OCI-LY7 (cell line): ENCODE results near the gene SCN1A. TPM values are rescaled to one million over a fixed set of nuclear protein-coding genes. Genes with fewer than 3 reads are reported as not detected.

Experiments used
- BruUV-seq: library from RNA; stranded (reverse); fragments of 400-500 nt; replicated peaks from 2 replicates; lab custom pipeline; 2021; lab: Mats Ljungman, UMichigan
- CTCF ChIA-PET: fragments of 300-600 bp; sonication (Branson Sonifier 250); formaldehyde crosslinking; loops from one replicate; lab custom pipeline; 2022; ENCODE audit warnings: antibody characterized with exemption; ENCODE audit not compliant: unreplicated experiment; lab: Charles Lee
- POLR2A ChIA-PET: fragments of 300-600 bp; sonication (Branson Sonifier 250); formaldehyde crosslinking; loops from one replicate; lab custom pipeline; 2022; ENCODE audit warnings: antibody characterized with exemption; lab: Charles Lee
- DNase-seq: peaks from one replicate; pipeline ENCODE4 v3.0.0-alpha.2; 2015; ENCODE audit warnings: low spot score
- H2AFZ ChIP-seq: fragments of 200-600 bp; sonication (generic), shearing (Covaris generic); 2 replicates; pipeline ENCODE4 v1.6.1; 2014; ENCODE audit warnings: mild to moderate bottlenecking, antibody characterized with exemption, low read length, moderate library complexity
- H3K27ac ChIP-seq: fragments of 200-600 bp; sonication (generic); 2 replicates; pipeline ENCODE4 v1.5.1; 2014; ENCODE audit warnings: mixed run types, low read depth, mild to moderate bottlenecking, moderate library complexity, low read length, inconsistent platforms; ENCODE audit not compliant: poor library complexity, severe bottlenecking
- H3K36me3 ChIP-seq: fragments of 200-600 bp; sonication (generic); 2 replicates; pipeline ENCODE4 v1.6.1; 2014; ENCODE audit warnings: mild to moderate bottlenecking, antibody characterized with exemption, low read length, moderate library complexity, mixed read lengths; ENCODE audit not compliant: insufficient read depth
- H3K4me1 ChIP-seq: fragments of 200-600 bp; sonication (generic); 2 replicates; pipeline ENCODE4 v1.5.1; 2014; ENCODE audit warnings: mild to moderate bottlenecking, low read length; ENCODE audit not compliant: insufficient read depth, poor library complexity, severe bottlenecking
- H3K4me2 ChIP-seq: fragments of 200-600 bp; sonication (generic); 2 replicates; pipeline ENCODE4 v1.6.1; 2014; ENCODE audit warnings: mild to moderate bottlenecking, low read length
- H3K4me3 ChIP-seq: fragments of 200-600 bp; sonication (generic); 2 replicates; pipeline ENCODE4 v1.5.1; 2014; ENCODE audit warnings: mild to moderate bottlenecking, low read depth, low read length; ENCODE audit not compliant: poor library complexity, severe bottlenecking
- H3K79me2 ChIP-seq: fragments of 200-600 bp; sonication (generic); 2 replicates; pipeline ENCODE4 v1.6.1; 2016; ENCODE audit warnings: low read depth, mild to moderate bottlenecking, low read length, moderate library complexity, mixed read lengths; ENCODE audit not compliant: insufficient read depth
- H3K9me2 ChIP-seq: fragments of 200-600 bp; sonication (generic); 2 replicates; pipeline ENCODE4 v1.6.1; 2016; ENCODE audit warnings: mild to moderate bottlenecking, low read length, mixed read lengths; ENCODE audit not compliant: insufficient read depth
- H3K9me3 ChIP-seq: fragments of 200-600 bp; sonication (generic); 2 replicates; pipeline ENCODE4 v1.6.1; 2014; ENCODE audit warnings: mild to moderate bottlenecking, mixed run types, low read length, mixed read lengths
- H4K20me1 ChIP-seq: fragments of 200-600 bp; sonication (generic); 2 replicates; pipeline ENCODE4 v1.6.1; 2014; ENCODE audit warnings: mild to moderate bottlenecking, antibody characterized with exemption, low read length, moderate library complexity, mixed read lengths; ENCODE audit not compliant: insufficient read depth
- EZH2phosphoT487 ChIP-seq: fragments of 200-600 bp; sonication (generic); IDR thresholded peaks from 2 replicates; pipeline ENCODE4 v1.6.1; 2018; ENCODE audit warnings: low read depth, borderline replicate concordance, mild to moderate bottlenecking, mixed run types, antibody characterized with exemption, low read length, moderate library complexity, mixed read lengths
- intact Hi-C: fragments of 100-400 bp; cut with micrococcal nuclease; formaldehyde crosslinking; loops from one replicate; pipeline ENCODE4 v1.10.0; 2022; ENCODE audit not compliant: unreplicated experiment
- total RNA-seq, 2 experiments: library from RNA; depleted of rRNA in 1 of 2; stranded (reverse); fragments of >200 nt in 1 of 2; shearing (Covaris generic) in 1 of 2; gene quantifications; 2 replicates each; pipeline ENCODE4 v1.2.3, GENCODE V29; 2014 to 2022
- TF ChIP-seq, protein P1 (sequence below): fragments of 200-600 bp; sonication (generic); conservative IDR thresholded peaks from 2 replicates; pipeline ENCODE4 v1.5.1; 2014; ENCODE audit warnings: mild to moderate bottlenecking, antibody characterized with exemption, low read length, moderate library complexity, mixed read lengths

The SCN1A gene
- total RNA-seq, 2 experiments from 2014 or later: not detected

- POLR2A ChIA-PET: interaction anchor here (0.9 kb wide), 1 partner anchor 18 kb away, joined by 3 read pairs; no protein-coding TSS in a partner anchor
- intact Hi-C loops: no loop called here
- Histone ChIP-seq H3K4me1 (no peaks in the 10 kb centered on the region), H3K9me3 (no peaks in the 10 kb centered on the region), H4K20me1 (no peaks in the 10 kb centered on the region), H3K4me3 (no peak overlapping the region), H3K9me2 (no peaks in the 10 kb centered on the region), H2AFZ (no peak overlapping the region), H3K36me3 (no peaks in the 10 kb centered on the region), H3K4me2 (no peak overlapping the region), H3K79me2 (no peaks in the 10 kb centered on the region), H3K27ac (no peak overlapping the region)
- no peak for TF ChIP-seq EZH2phosphoT487
- TF ChIP-seq, protein P1, sequence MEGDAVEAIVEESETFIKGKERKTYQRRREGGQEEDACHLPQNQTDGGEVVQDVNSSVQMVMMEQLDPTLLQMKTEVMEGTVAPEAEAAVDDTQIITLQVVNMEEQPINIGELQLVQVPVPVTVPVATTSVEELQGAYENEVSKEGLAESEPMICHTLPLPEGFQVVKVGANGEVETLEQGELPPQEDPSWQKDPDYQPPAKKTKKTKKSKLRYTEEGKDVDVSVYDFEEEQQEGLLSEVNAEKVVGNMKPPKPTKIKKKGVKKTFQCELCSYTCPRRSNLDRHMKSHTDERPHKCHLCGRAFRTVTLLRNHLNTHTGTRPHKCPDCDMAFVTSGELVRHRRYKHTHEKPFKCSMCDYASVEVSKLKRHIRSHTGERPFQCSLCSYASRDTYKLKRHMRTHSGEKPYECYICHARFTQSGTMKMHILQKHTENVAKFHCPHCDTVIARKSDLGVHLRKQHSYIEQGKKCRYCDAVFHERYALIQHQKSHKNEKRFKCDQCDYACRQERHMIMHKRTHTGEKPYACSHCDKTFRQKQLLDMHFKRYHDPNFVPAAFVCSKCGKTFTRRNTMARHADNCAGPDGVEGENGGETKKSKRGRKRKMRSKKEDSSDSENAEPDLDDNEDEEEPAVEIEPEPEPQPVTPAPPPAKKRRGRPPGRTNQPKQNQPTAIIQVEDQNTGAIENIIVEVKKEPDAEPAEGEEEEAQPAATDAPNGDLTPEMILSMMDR: no peak
- BruUV-seq: no TSS peak
- DNase-seq: no peak
- CTCF ChIA-PET: no interaction called here
These were observed 46.6 kb downstream of the SCN1A start for GRCh38 chr2:166081131-166081632.

DNA sequence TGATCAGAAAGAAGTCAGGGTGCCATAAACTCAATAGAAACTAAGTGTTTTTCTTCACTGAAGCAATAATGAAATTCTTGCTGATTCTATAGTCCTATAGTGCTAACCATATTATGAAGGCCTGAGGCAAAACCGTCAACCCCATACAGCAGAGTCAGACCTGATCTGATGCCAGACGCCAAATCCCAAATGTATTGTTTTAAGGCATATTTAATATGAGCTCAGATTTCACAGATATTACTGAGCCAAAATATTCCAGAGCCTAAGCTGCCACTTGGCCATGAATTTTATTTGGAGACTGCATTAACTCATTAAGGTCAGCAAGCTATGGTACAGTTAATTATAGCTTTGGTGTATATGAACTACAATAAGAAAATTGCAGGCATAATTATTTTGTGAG is 53.4 kb downstream of the SCN1A start:
- no peak overlapping the region for H3K4me2 ChIP-seq
- ChIA-PET CTCF (no interaction called here), POLR2A (interaction anchor here (1.9 kb wide), 1 partner anchor 10 kb away, joined by 4 read pairs; no protein-coding TSS in a partner anchor)
- no peaks in the 10 kb centered on the region for H3K9me2 ChIP-seq
- H3K9me3 ChIP-seq: no peaks in the 10 kb centered on the region
- H4K20me1 ChIP-seq: no peaks in the 10 kb centered on the region
- BruUV-seq: no TSS peak
- H2AFZ ChIP-seq: no peak overlapping the region
- intact Hi-C loops: no loop called here
- TF ChIP-seq EZH2phosphoT487: no peak
- TF ChIP-seq, protein P1: no peak
- H3K4me3 ChIP-seq: no peak overlapping the region
- DNase-seq: no peak
- no peak overlapping the region for H3K27ac ChIP-seq
- no peaks in the 10 kb centered on the region for H3K4me1 ChIP-seq
- no peaks in the 10 kb centered on the region for H3K79me2 ChIP-seq
- no peaks in the 10 kb centered on the region for H3K36me3 ChIP-seq

GRCh38 chr2:166074011-166074410 is 53.8 kb downstream of the SCN1A start:
- H3K4me3 ChIP-seq: no peak overlapping the region
- H3K4me2 ChIP-seq: no peak overlapping the region
- no peak overlapping the region for H2AFZ ChIP-seq
- no peaks in the 10 kb centered on the region for H3K9me2 ChIP-seq
- no peak overlapping the region for H3K27ac ChIP-seq
- DNase-seq: no peak
- CTCF ChIA-PET: no interaction called here
- H3K79me2 ChIP-seq: no peaks in the 10 kb centered on the region
- H4K20me1 ChIP-seq: no peaks in the 10 kb centered on the region
- no TSS peak for BruUV-seq
- H3K36me3 ChIP-seq: no peaks in the 10 kb centered on the region
- intact Hi-C loops: no loop called here
- TF ChIP-seq, protein P1: no peak
- no peak for TF ChIP-seq EZH2phosphoT487
- no peaks in the 10 kb centered on the region for H3K4me1 ChIP-seq
- POLR2A ChIA-PET: interaction anchor here (1.9 kb wide), 1 partner anchor 9 kb away, joined by 4 read pairs; no protein-coding TSS in a partner anchor
- no peaks in the 10 kb centered on the region for H3K9me3 ChIP-seq
